NCI-H2196 (cell line): Measurements from ENCODE around the gene TMEM114.

ENCODE experiments used
- DNase-seq: peaks from one replicate; lab custom pipeline; 2025; ENCODE audit not compliant: unreplicated experiment; lab: John Stamatoyannopoulos, UW

Gene TMEM114

GRCh38 chr16:8589900-8590688 is at the start of gene TMEM114:
Gene TMEM114 (minus strand): TSS chr16:8590511. CDS start chr16:8589838, 673 bp downstream.
- DNase-seq: no peak

DNA sequence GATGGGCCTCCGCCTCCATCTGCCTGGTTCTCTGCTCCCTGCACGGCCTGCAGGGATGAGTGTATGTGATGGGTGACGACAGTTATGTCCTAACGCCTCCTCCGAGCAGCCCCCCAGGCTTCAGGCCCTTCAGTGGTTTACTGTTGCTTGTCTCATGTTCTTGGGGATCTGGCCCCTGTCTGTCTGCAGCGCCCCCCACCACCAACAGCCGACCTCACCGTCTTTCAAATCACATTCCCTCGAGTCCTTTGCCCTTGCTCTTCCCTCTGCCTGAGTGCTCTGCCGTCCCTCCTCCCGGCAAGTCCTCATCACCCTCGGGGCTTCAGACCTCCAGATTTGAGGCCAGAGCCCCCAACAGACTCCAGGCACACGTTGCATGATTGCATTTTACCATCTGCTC is 49.4 kb upstream of the TMEM114 start:
- no peak for DNase-seq

- DNase-seq: no peak
These were observed 44.9 kb upstream of the TMEM114 start for GRCh38 chr16:8634991-8635736.

GRCh38 chr16:8632675-8633182 is 42.4 kb upstream of the TMEM114 start:
- no peak for DNase-seq

GRCh38 chr16:8631818-8632465 is 41.6 kb upstream of the TMEM114 start:
- no peak for DNase-seq

DNA sequence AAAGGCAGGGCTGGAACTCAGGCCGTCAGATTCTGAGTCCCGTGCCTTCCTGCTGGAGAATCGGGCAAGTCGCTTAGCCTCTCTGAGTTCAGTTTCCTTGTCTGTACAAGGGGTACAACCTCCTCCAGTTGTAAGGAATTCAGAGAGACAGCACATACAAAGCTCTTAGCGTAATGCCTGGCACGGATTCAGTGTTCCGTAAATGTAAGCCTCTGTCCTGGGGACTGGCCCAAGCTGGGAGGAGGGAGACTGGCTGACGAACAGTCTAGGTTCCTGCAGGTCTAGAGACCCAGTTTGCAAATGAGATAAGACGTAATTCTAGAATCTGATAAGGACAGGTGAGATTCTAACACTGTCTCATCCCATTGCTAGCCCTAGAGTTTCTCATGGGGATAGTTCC is 41.1 kb upstream of the TMEM114 start:
- no peak for DNase-seq

GRCh38 chr16:8630255-8630953 is 40.1 kb upstream of the TMEM114 start:
- no peak for DNase-seq

DNA sequence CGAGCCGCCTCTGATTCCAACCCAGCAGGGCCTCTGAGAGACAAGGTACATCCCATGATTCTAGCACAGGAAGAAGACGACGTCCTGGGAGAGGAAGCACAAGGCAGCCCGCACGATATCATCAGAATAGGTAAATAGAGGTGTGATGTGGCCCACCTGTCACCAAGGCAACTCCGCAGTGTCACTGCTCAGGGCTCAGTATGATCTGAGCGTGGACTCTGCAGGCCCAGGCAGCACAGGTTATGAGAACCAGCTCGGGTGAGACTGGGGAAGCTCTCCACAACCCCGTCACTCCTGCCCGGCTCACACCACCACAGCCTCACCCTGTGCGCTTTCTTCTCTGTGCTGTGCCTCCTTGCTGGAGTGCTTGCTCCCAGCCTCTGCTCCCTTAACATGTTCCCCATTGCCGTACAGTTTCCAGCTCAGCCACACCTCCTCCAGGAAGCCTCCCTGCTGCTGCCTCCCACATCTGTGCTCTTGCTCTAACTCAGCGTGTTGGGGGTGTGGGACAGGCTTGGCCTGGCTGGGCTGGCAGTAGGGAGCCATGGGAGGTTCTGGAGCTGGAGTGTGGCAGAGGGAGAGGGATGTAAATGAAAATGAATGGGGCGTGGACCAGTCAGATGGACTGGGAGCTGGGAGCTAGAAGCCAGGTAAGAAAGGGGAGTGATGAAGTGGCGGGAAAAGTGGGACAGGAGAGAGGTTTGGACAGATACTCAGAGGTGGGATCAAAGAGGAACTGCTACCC is 38.8 kb upstream of the TMEM114 start:
- DNase-seq: no peak

DNA sequence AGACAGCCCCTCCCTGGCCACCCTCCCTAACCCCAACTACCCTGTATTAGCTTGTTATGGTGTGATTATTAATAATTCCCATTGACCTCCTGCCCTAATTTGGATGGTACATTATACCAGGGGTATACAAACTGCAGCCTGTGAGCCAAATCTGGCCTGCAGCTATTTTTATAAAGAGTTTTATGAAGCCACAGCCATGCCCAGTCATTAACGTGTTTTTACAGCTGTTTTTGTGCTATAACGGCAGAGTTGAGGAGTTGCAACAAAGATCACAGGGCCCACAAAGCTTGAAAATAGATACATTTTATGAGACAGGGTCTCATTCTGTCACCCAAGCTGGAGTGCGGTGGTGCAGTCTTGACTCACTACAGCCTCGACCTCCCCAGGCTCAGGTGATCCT is 37.1 kb upstream of the TMEM114 start:
- DNase-seq: no peak

DNA sequence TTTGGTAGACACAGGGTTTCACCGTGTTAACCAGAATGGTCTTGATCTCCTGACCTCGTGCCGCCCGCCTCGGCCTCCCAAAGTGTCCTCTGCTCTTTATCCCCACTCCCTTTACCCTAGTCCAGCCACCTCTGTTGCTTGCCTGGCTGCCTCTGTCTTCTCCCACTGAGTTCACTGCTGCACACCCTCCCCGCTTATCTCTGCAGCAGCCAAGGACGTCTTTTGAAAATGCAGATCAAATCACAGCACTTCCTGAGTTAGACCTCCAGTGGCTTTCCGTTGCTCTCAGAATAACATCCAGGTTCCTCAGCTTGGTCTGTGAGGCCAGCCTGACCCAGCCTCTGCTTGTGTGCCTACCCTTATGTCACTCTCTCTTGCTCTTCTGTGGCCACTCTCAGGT is 36.6 kb upstream of the TMEM114 start:
- DNase-seq: no peak

GRCh38 chr16:8625491-8626087 is 35.3 kb upstream of the TMEM114 start:
- no peak for DNase-seq

DNA sequence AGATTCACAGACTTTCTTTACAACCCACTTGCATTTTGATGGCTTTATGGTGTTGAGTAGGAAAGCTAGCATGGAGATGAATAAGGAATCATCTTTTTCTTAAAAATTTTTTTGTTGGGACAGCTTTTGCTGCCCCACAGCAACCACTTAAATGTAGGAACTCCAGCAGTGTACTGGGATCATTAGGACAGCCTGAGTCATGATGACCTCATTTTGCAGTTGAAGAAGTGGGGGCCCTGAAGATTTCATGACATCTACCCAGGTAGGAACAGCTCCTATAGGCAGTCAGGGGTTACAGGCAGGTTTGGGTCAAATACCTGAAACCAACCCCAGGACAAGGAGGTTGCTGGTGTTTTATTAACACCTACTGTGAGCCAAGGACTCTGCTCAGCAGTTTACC is 33.3 kb upstream of the TMEM114 start:
- no peak for DNase-seq

DNA sequence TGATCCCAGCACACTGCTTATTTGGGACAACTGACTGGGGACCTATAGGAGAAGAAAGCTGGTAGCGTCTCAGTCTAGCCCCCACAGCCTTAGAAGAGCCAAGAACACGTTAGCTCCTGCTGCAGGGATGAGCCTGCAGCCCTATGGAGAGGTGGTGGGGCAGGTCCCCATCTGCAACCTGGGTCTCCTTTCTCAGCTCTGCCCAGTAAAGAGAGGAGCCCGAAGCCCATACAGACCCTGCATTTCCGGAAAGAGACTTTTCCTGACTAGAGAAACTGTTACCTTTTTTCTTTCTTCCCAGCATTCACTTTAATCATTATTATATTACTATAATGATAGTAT is 32.0 kb upstream of the TMEM114 start:
- DNase-seq: no peak

- peak; percentile 94 for DNase-seq
These were observed 31.4 kb upstream of the TMEM114 start, which contains the start of gene METTL22 for GRCh38 chr16:8621572-8622314. Gene METTL22 (plus strand): TSS chr16:8621698. CDS start chr16:8625666, 3,968 bp downstream.

GRCh38 chr16:8621222-8621571 is 30.9 kb upstream of the TMEM114 start:
- DNase-seq: no peak

GRCh38 chr16:8620535-8620934 is 30.2 kb upstream of the TMEM114 start:
- no peak for DNase-seq

GRCh38 chr16:8619671-8620370 is 29.5 kb upstream of the TMEM114 start:
- no peak for DNase-seq

DNA sequence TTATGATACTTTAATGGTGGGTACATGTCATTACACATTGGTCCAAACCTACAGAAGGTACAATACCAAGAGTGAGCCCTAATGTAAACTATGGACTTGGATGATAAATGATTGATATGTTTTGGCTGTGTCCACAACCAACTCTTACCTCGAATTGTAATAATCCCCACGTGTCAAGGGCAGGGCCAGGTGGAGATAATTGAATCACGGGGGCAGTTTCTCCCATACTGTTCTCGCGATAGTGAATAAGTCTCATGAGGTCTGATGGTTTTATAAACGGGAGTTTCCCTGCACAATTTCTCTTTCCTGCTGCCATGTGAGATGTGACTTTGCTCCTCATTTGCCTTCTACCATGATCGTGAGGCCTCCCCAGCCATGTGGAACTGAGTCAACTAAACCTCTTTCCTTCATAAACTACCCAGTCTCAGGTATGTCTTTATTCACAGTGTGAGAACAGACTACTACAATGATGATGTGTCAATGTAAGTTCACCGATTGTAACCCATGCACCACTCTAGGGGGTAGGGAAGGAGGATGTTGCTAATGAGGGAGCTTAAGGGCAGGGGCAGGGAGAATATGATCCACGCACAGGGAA is 24.2 kb upstream of the TMEM114 start:
- no peak for DNase-seq
